ENCODE data around the gene SPOCK1.

GRCh38 chr5:137506296-137506695, 7.2 kb upstream of the SPOCK1 start:
- no peak for TF ChIP-seq CTCF (IDR thresholded peaks at IDR 0.05 in 8 of 11, conservative IDR thresholded peaks at IDR 0.05 in 3 of 11)
- no peak for TF ChIP-seq POLR2A (IDR thresholded peaks at IDR 0.05)
- TF ChIP-seq POLR2AphosphoS5 (IDR thresholded peaks at IDR 0.05), result no peak
